Measurements from ENCODE around the gene ANKRD6. TPM values are rescaled to one million over a fixed set of nuclear protein-coding genes. Genes with fewer than 3 reads are reported as not detected.

Gene ANKRD6
- total and polyA plus RNA-seq, 2 donors (not counting 3 experiments of a cell fraction or from before 2014, with no cell fraction given) = 3.4 to 9.6 TPM

DNA sequence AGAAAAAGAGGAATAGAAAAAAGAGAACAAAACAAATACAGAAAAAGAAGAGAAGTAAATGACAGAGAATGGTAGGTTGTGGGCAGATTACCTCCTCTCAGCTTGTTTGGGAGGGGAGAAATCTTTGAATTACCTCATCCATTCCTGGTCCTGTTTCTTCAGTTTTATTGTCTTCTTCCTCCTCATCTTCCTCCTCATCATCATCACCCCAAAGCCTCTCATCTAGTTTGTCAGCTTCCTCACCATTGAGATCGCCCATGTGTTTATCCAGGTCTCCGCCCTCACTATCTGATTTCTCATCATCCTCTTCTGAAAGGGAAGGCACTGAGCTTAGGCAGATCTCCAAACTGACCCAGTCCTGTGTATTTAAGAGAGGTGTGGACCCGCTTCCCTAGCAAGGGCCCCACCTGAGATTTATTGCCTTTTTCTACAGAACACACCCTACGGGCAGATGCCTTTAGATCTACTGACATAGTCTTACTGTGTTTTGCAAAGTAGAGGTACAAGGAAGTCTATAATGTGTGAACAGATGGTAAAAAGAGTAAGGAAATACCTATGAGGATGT is 229.8 kb downstream of the ANKRD6 start:
- Histone ChIP-seq H3K27me3 (ENCODE audit: control insufficient read depth in 2 of 2, insufficient read depth in 2 of 2, low read length in 2 of 2) (no peaks in the 10 kb centered on the region), H3K4me1 (ENCODE audit: control insufficient read depth, extremely low read depth, insufficient read depth, low read length) (no peaks in the 10 kb centered on the region), H3K4me3 (replicated peaks in 1 of 3; ENCODE audit: insufficient read depth in 1 of 3, low read depth in 1 of 3, low read length in 3 of 3) (no peak overlapping the region), H3K36me3 (ENCODE audit: control insufficient read depth in 2 of 2, extremely low read depth in 1 of 2, insufficient read depth in 2 of 2, low read length in 2 of 2) (peaks cover 10 to 11% of the 10 kb centered on the region in 2 experiments), H3K9ac (replicated peaks; ENCODE audit: extremely low read depth, insufficient read depth, low read length) (no peak overlapping the region), H3K9me1 (replicated peaks; ENCODE audit: control insufficient read depth, extremely low read depth, insufficient read depth, low read length) (no peaks in the 10 kb centered on the region), H3K4me2 (ENCODE audit: insufficient read depth, low read length) (no peak overlapping the region), H2AFZ (ENCODE audit: low read depth, low read length) (no peak overlapping the region), H3K9me3 (replicated peaks; ENCODE audit: control insufficient read depth, insufficient read depth, low read length) (no peaks in the 10 kb centered on the region), H4K20me1 (replicated peaks; ENCODE audit: control insufficient read depth, extremely low read depth, insufficient read depth, low read length) (no peaks in the 10 kb centered on the region), H3K79me2 (ENCODE audit: control insufficient read depth, insufficient read depth, low read length) (no peaks in the 10 kb centered on the region), H3K27ac (ENCODE audit: insufficient read depth, low read depth, low read length) (no peak overlapping the region)
- ChIA-PET POLR2A (no interaction called here), CTCF (no interaction called here)
- dilution Hi-C loops (cut with MboI; ENCODE audit: extremely low pct_ligation_motif_present, low sequenced_read_pairs) = no loop called here
- TF ChIP-seq, protein P1, sequence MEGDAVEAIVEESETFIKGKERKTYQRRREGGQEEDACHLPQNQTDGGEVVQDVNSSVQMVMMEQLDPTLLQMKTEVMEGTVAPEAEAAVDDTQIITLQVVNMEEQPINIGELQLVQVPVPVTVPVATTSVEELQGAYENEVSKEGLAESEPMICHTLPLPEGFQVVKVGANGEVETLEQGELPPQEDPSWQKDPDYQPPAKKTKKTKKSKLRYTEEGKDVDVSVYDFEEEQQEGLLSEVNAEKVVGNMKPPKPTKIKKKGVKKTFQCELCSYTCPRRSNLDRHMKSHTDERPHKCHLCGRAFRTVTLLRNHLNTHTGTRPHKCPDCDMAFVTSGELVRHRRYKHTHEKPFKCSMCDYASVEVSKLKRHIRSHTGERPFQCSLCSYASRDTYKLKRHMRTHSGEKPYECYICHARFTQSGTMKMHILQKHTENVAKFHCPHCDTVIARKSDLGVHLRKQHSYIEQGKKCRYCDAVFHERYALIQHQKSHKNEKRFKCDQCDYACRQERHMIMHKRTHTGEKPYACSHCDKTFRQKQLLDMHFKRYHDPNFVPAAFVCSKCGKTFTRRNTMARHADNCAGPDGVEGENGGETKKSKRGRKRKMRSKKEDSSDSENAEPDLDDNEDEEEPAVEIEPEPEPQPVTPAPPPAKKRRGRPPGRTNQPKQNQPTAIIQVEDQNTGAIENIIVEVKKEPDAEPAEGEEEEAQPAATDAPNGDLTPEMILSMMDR (IDR thresholded peaks at IDR 0.05; ENCODE audit: extremely low read depth in 1 of 2, insufficient read depth in 1 of 2, low read depth in 1 of 2, low read length in 2 of 2) = no peak
- TF ChIP-seq, protein P2, sequence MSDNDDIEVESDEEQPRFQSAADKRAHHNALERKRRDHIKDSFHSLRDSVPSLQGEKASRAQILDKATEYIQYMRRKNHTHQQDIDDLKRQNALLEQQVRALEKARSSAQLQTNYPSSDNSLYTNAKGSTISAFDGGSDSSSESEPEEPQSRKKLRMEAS (IDR thresholded peaks at IDR 0.05; ENCODE audit: insufficient read depth, insufficient read length) = no peak
- TF ChIP-seq JUN (IDR thresholded peaks at IDR 0.05; ENCODE audit: borderline replicate concordance, insufficient read depth, insufficient read length, low read depth) = no peak
- no peak for TF ChIP-seq POLR2AphosphoS5 (IDR thresholded peaks at IDR 0.05; ENCODE audit: insufficient read depth, low read depth, low read length)
- no peak for FAIRE-seq
- DNase-seq (ENCODE audit: low read depth, low spot score) = no peak
- intact Hi-C loops (cut with micrococcal nuclease) = no loop called here
- no TSS peak for BruUV-seq (replicated peaks)
